GM18873 (cell line): ENCODE measurements around the gene ADGRD1.
"Not testable (repeated sequence)": the region's sequence is repeated elsewhere in the genome, so short reads cannot be mapped to it uniquely, and the experiment has no call there.

Source experiments
- ATAC-seq: cut with Tn5 transposase; IDR thresholded peaks from one replicate; pipeline ENCODE4 v1.9.1; 2021; ENCODE audit warnings: mild to moderate bottlenecking, moderate library complexity, moderate number of reproducible peaks; ENCODE audit not compliant: unreplicated experiment, low FRiP score

ADGRD1 gene

DNA sequence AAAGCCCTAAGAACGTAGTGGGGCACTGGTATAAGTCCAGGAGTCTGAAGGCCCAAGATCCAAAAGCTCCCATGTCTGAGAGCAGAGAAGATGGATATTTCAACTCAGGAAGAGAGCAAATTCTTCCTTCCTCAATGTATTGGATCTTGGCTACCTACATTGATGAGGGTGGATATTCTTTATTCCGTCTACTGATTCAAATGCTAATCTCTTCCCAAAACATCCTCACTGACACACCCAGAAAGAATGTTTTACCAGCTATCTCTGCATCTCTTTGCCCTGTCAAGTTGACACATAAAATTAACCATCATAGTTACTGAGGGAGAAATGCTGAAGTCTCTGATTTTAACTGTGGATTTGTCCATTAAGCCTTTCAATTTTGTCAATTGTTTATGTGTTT is 16.6 kb upstream of the ADGRD1 start:
- no peak for ATAC-seq

DNA sequence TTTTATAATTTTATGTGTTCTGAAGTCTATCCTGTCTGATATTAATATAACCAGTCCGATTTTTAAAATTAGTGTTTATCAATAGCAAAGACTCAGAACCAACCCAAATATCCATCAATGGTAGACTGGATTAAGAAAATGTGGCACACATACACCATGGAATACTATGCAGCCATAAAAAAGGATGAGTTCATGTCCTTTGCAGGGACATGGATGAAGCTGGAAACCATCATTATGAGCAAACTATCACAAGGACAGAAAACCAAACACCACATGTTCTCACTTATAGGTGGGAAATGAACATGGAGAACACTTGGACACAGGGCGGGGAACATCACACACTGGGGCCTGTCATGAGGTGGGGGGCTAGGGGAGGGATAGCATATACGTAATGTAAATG is 16.2 kb upstream of the ADGRD1 start:
- not testable (repeated sequence) for ATAC-seq

DNA sequence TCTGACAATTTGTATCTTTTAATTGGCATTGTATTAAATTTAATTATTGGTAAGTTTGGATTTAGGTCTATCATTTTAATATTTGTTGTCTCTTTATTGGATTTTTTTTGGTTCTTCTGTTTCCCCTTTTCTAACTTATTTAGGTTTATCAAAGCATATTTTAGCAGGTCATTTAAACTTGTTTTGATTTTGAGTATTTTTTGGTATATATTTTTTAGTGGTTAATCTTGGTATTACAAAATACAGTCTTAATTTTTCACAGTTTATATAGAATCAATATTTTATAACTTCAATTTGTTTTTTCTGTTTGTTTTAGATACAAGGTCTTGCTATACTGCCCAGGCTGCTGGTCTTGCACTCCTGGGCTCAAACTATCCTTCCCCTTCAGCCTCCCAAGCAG is 15.5 kb upstream of the ADGRD1 start:
- no peak for ATAC-seq

DNA sequence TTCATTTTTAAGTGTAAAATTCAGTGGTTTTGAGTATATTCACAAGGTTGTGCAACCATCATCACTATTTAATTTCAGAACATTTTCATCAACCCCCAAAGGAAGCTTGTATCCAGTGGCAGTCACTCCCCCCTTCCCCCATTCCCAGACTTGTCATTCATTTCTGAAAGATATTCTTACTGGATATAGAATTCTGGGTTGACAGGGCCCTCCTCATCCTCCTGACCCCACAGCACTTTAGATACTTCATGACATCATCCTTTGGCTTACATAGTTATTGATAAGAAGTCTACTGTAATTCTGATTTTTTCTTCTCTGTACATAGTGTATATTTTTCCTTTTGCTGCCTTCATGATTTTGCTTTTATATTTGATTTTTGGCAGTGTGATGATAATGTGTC is 8.8 kb upstream of the ADGRD1 start:
- no peak for ATAC-seq

DNA sequence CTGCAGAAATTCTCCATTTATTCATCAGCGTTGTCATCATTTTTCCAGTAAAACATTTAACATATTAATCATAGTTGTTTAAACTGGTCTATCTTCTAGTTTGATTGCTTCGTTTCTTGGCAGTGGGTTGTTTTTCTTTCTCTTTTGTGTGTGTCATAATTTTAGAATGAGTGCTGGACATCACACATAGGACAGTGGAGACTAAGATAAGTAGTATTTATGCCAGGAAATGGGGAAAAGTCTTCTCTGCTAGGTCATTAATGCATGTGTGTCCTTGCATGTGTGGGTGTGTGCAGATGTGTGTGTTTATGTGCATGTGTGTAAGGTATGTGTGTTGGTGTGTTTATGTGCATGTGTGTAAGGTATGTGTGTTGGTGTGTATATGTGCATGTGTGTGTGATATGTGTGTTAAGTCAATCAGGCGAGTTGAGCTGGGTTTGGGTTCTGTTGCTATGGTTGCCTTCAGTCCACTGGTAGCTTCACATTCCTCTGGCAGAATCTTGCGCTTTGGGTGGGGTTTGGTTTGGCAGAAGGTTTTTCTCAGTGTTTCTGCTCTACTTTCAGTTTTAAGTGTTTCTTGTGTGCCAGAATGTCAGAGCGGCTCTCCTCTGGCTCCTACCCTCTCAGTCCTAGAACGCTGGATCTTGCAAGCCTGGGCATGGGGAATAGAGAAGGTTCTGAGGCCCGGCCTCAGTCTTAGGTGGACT is 7.8 kb upstream of the ADGRD1 start:
- ATAC-seq, result no peak

DNA sequence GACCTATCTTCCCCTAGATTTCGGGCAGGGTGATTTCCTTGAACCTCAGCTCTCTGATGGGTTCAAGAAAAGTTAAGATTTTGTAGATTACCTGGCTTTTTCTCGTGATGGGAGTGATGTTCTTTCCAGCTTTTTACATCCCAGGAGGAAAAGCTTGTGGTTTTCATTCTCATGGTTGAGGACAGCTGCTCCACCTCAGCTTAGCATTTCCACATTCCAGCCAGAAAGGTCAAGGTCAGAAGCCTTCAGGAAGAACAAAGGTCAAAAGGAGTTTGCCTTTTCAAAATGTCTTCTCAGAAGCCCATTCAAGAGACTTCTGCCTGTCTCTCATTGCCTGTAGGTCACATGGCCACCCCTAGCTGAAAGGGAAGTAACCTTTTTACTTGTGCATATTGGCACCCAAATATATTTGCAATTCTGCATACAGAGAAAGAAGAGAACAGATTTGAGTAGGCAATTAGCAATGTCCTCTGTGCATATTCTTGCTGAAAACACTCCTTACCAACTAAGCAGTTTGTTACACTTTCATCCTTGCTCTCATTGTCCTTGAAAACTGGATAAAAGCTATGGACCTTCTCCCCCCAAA is 6.6 kb upstream of the ADGRD1 start:
- ATAC-seq, result no peak

DNA sequence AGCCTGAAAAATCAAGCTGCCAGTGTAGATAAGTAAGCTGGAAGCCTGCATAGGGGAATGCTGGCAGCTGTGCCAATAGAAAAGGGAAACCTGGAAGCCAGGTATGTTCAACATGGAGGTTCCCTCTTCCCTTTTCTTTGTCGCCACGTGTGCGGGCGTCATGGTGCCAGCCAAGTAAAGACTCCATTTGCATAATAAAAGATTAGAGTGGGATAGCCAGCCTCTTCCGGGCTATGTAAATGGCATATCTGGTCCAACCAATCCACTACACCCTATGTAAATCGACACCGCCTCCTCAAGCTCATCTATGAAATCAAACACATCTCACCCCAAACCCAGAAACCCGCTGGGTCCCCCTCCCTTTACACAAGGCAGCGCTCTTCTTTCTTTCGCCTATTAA is 5.6 kb upstream of the ADGRD1 start:
- no peak for ATAC-seq

DNA sequence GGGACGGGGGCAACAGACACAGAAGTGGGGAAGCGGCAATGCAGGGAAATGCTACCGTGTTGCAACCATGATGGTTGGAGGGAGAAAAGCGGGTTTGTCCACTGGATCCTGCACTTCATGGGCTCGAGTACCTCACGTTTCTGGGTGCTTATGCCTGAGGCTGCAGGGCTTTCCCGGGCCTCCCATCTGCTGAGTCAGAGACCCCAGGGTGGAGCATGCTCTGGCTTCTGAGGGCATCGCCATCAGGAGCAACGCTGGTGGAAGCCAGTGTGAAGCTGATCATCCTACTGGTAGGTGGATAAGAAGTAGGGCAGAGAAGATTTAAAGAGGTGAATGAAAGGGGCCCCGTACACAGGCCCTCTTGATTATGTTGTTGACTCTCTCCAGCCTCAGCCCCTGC is 5.0 kb upstream of the ADGRD1 start:
- no peak for ATAC-seq

DNA sequence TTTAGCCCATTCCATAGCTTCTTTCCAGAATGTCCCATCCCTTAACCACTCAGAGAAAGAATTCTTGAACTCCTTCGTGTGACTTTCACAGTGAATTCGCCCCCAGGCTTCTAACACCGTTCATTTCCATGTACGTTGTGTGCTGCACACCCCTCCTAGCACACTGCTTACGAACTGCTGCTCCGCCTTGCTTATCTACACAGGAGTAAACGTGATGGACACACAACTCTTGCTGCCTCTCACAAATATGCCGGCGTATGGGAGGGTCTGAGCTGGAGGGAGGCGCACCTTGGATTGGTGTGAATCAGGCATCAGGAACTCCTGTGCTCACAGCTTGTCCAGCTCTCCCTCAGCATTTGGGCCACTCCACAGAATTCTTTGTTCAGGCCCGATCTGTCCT is 3.9 kb upstream of the ADGRD1 start:
- ATAC-seq, result no peak

DNA sequence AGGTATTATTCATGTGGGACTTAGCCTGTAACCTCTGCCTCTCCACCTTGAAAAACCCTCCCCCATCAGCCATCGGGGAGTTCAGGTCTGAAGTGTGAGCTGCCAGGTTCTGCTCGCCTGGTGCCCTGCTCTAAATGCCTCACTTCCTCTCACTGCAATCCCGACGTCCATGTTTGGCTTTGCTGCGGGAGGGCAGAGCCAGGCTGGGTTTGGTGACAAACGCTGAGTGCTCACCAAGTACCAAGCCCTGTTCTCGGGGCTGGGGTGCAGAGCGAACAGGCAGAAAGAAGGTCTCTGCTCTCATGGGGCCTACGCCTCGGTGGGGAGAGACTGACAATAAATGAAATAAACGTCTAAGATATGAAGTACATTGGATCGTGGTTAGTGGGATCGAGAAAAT is 2.1 kb upstream of the ADGRD1 start:
- ATAC-seq, result no peak

DNA sequence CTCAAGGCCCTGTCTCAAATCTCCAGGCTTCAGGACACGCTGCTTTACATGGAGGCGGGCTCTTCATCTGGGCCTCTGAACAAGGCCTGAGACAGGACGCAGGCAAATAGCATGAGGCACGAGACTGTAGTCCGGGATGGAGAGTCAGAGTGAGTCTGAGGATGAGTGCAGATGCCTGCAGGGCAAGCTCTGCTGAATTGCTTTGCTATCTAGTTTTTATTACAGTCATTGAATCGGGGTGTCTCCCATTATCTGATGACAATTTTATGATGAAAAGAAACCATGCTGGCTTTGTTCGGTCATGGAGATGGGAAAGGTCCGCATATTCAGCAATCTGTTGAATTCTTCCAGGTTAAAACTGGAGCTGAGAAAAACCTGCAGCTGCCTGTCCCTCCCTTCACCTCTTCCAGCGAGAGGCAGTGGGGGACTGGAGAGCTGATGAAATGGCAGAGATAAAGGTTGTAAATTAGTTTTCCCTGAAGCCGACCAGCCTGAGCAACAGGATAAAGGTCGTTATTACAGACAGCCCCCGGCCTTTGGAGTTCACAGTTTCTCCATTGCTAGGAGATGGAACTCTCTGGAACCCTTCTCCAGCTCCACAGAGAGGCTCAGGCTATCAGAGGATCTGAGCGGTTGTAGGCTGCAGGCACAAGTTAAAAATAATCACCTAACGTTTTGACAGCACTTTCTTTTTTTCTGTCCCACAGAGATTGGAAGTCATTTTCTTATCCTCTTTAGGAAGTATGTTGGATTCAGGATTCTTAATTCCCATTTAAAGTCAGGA is 1.3 kb upstream of the ADGRD1 start:
- no peak for ATAC-seq

DNA sequence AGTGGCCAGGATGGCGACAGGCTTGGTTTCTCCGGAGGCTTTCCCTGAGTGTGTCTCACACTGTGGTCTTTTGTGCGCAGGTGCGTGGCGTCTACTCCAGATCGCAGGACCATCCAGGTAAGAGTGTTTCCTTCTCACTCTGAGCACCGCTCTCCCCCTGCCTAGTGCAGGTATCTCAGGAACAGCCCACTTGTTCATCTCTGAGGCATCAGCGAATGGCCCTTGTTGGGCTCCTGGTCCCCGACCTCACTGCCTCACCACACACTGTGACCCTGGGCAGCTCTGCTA is 781 bp downstream of the ADGRD1 start:
- no peak for ATAC-seq

DNA sequence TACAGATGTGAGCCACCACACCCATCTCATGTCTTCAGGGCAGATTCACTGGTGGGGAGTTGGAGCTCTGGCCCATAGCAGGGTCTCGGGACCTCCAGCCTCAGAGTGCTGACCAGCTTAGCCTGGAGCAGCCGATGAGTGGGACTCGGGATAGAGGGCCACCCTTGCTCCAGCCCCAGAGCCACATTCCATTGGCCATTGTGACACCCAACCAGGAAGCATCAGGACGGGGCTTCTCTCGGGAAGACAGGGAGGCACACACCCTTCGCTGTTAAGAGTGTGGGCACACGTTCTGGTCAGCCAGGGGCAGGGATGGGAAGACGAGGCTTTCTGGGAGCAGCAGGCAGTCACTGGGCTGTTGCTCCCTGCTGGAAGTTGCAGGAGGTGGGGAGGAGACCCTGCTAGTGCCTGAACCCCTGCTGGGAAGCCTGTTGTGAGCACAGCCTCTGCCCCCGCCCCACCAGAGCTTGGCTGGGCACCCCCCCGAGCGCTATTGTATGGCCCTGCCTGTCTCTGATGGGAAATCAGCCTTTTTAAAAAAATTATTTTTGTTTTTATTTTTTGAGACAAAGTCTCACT is 1.6 kb downstream of the ADGRD1 start:
- no peak for ATAC-seq

DNA sequence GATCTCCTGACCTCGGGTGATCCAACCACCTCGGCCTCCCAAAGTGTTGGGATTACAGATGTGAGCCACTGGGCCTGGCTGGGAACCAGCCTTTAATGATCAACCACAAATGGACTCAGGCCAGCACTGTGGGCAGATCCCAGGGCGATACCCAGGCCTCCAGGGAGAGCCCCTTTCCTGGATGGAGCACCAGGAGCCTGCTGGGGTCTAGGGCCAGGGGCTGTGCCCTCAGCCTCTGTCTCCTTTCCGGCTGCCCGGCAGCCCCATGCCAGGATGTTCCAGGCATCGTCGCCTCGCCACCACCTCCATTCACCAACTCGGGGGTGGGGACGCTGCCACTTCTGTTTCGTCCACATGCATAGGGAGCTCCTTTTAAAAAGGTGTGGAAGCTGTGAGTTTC is 2.3 kb downstream of the ADGRD1 start:
- ATAC-seq, result no peak

DNA sequence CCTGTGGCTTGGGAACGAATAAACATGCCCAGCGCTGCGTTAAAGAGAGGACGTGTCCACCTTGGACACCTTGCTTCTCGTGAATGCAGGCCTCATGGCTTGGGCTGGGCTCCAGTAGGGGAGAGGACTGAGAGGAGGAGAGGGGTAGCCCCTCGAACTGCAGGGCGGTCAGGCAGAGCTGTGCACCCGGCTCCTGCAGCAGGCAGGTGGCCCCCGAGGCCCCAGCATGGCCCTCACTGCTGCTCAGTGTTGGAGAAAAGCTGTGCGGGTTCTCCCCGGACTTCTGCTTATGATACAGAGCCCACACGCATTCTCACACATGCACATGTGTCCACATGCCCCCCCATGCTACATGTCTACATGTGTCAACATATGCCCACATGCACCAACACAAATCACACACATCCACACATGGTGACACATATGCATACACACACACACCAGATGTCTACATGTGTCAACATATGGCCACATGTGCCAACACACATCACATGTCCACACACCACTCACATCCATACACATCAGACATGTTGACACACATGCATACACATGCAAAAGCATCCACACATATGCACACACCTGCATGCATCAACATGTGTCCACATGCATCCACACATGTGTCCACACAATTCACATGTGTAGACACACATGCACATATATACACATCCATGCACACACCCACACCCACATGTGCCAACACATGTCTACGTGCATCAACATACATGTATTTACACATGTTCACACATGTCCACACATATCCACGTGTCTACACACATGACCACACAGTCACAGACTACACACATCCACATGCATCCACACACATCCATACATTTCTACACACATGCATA is 3.0 kb downstream of the ADGRD1 start:
- ATAC-seq, result no peak

DNA sequence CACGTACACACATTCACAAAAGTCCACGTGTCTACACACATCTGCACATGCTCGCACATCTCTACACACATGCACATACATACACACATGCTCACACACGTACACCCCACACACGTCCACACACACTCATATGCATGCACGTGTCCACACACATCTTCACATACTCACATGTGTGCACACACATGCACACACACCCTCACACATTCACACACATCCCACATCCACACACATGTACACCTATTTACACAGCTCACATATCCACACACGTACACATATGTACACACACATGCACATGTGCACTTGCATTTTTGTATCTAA is 3.6 kb downstream of the ADGRD1 start:
- no peak for ATAC-seq

DNA sequence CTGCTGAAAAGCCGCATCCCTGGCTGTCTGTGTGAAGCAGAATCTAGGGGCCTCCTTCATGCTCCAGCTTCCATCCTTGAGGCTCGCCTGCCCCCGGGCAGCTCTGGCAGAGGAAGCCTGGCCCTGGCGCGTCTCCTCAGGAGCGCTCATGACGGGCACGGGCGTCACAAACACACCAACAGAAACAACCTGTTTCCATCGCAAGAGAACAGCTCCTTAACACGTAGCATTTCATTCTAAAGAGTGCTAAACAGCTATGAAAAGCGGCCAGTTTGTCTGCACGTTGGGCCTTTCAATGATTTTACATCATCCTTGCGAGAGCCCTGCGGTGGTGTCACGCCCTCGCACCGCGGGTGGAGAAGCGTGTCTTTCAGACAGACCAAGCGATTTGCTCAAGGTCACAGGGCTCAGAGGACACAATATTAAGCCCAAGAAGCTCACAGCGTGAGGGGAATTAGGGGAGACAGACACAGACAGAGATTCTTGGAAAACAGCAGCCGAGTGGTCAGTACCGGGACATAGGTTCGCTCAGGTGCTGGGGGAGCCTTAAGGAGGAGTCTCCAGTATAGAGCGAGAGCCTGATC is 4.9 kb downstream of the ADGRD1 start:
- ATAC-seq, result no peak

DNA sequence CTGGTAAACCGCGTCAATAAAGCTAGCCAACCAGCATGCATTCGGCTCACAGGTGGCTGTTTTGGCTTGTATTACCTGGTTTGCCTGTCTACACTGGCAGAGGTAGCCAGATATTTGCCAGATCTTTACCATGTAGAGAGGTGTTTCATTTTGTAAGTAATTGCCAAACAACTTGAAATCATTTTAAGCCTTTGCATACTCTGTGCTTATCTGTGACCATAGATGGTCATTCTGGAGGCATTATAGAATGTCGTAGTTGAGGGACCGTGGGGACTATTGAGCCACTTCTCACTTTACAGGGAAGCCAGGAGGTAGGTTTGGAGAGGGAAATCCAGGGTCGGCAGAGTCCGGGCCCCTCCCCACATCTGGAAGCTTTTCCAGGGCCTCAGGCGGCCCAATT is 5.9 kb downstream of the ADGRD1 start:
- ATAC-seq, result no peak

DNA sequence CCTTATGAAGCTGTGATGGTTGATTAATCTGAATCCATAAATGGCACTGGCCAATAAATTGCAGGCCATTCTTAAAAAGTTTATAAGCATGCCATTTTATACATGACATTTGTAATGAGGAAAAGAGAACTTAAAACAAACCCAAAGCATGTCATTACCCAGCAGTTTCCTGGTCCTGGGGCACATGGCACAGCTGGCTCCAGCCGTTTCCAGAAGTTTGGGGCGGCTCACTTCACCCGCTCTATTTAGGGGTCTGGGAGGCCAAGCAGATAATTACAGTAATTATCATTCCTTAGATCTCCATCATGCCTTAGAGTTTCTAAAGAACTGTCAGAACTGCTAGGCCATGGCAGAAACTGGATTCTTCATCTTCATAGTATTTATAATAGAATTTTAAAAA is 6.4 kb downstream of the ADGRD1 start:
- no peak for ATAC-seq

DNA sequence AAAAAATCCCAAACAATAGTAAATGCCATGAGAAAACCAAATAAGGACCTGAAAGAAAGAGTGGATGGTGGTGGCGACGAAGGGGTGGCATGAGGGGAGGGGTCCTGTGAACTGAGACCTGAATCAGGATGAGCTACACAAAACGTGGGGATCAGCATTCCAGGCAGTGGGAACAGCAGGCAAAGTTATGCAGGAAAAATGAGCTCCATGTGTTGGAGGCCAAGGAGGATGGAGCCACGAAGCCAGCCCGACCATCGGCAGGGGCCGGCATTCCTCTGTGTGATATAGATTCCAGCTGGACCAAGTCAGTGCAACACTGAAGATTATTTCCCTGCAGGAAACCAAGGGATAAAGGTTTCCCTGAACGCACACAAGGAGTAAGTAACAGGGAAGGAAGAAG is 7.1 kb downstream of the ADGRD1 start:
- ATAC-seq, result no peak
